ENCODE measurements around the gene COL5A2.

GRCh38 chr2:189165656-189166380 is 13.7 kb downstream of the COL5A2 start:
- TF ChIP-seq CTCF (conservative IDR thresholded peaks at IDR 0.05; ENCODE audit: low read length) (no peak), EZH2phosphoT487 (IDR thresholded peaks at IDR 0.05; ENCODE audit: borderline replicate concordance) (no peak)
